ENCODE results near the gene CD68. TPM values are rescaled to one million over a fixed set of nuclear protein-coding genes. Genes with fewer than 3 reads are reported as not detected.

CD68 gene
- total and polyA plus RNA-seq, 2 experiments from 2014 or later: 0.23 to 0.39 TPM

DNA sequence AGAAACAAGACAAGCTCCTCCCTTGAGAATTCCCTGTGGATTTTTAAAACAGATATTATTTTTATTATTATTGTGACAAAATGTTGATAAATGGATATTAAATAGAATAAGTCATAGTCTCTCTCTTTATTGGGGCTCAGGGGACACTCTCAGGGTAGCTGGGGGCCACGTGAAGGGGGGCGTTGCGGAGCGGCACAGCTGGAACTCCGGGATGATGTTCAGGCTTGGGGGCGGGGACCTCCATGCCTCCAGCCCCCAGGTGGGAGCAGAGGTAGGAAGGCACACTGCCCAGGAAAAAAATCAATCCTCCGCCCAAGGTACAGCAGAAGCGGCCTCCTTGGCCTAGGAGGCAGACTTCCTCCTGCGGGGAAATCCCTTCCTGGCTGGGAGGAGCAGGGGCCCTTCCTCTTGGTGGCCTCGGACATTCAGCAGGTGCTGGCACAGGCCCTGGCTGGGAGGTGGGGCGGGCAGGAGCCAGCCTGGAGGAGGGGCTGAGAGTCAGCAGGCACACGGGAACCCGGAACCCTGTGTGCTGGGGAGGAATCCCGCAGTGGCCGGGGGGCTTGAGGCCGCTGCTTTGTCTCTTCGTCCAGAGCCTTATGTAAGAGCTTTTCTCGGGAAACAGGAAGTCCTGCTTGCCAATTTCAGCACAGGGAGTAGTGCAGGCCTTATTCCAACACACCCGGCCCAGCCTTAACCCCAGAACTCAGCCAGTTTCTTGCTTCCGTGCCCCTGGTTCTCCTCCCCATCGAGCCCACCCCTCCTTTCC lies 21.5 kb upstream of the CD68 start:
- peaks cover 19% of the 10 kb centered on the region for H3K4me1 ChIP-seq (ENCODE audit: low read depth)
- H3K9me3 ChIP-seq (ENCODE audit: low read depth): no peaks in the 10 kb centered on the region
- DNase-seq (ENCODE audit: low read depth in 1 of 2, low spot score in 1 of 2): peak; percentile 38 to 94
- no peaks in the 10 kb centered on the region for H3K36me3 ChIP-seq
- no peak overlapping the region for H3K4me3 ChIP-seq
- TF ChIP-seq, protein P1, sequence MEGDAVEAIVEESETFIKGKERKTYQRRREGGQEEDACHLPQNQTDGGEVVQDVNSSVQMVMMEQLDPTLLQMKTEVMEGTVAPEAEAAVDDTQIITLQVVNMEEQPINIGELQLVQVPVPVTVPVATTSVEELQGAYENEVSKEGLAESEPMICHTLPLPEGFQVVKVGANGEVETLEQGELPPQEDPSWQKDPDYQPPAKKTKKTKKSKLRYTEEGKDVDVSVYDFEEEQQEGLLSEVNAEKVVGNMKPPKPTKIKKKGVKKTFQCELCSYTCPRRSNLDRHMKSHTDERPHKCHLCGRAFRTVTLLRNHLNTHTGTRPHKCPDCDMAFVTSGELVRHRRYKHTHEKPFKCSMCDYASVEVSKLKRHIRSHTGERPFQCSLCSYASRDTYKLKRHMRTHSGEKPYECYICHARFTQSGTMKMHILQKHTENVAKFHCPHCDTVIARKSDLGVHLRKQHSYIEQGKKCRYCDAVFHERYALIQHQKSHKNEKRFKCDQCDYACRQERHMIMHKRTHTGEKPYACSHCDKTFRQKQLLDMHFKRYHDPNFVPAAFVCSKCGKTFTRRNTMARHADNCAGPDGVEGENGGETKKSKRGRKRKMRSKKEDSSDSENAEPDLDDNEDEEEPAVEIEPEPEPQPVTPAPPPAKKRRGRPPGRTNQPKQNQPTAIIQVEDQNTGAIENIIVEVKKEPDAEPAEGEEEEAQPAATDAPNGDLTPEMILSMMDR (IDR thresholded peaks at IDR 0.05; ENCODE audit: low read depth, low read length): no peak
- H3K27ac ChIP-seq: peak overlapping the region; percentile 53
- H3K27me3 ChIP-seq: no peaks in the 10 kb centered on the region

DNA sequence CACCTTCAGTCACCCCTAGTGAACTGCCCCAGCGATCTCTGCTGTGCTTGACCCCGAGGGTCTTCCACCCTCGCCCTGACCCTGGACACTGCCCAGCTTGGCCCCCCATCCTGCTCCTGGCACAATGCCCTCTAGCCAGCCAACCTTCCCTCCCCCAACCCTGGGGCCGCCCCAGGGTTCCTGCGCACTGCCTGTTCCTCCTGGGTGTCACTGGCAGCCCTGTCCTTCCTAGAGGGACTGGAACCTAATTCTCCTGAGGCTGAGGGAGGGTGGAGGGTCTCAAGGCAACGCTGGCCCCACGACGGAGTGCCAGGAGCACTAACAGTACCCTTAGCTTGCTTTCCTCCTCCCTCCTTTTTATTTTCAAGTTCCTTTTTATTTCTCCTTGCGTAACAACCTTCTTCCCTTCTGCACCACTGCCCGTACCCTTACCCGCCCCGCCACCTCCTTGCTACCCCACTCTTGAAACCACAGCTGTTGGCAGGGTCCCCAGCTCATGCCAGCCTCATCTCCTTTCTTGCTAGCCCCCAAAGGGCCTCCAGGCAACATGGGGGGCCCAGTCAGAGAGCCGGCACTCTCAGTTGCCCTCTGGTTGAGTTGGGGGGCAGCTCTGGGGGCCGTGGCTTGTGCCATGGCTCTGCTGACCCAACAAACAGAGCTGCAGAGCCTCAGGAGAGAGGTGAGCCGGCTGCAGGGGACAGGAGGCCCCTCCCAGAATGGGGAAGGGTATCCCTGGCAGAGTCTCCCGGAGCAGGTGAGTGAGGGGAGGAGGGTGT lies 20.7 kb upstream of the CD68 start, which contains the start of gene TNFSF13:
TNFSF13 (plus strand) TSS at position 207 of the 776 bp plus-strand sequence; CDS start at position 497, 290 bp downstream.
- TF ChIP-seq, protein P1 (IDR thresholded peaks at IDR 0.05; ENCODE audit: low read depth, low read length): no peak
- H3K27me3 ChIP-seq: no peaks in the 10 kb centered on the region
- H3K27ac ChIP-seq: peak within 1 kb of the TSS; percentile 53
- peaks cover 20% of the 10 kb centered on the region for H3K4me1 ChIP-seq (ENCODE audit: low read depth)
- H3K4me3 ChIP-seq: no peak within 1 kb of the TSS
- peaks cover 5% of the 10 kb centered on the region for H3K36me3 ChIP-seq
- no peak for DNase-seq (ENCODE audit: low read depth in 1 of 2, low spot score in 1 of 2)
- H3K9me3 ChIP-seq (ENCODE audit: low read depth): no peaks in the 10 kb centered on the region

DNA sequence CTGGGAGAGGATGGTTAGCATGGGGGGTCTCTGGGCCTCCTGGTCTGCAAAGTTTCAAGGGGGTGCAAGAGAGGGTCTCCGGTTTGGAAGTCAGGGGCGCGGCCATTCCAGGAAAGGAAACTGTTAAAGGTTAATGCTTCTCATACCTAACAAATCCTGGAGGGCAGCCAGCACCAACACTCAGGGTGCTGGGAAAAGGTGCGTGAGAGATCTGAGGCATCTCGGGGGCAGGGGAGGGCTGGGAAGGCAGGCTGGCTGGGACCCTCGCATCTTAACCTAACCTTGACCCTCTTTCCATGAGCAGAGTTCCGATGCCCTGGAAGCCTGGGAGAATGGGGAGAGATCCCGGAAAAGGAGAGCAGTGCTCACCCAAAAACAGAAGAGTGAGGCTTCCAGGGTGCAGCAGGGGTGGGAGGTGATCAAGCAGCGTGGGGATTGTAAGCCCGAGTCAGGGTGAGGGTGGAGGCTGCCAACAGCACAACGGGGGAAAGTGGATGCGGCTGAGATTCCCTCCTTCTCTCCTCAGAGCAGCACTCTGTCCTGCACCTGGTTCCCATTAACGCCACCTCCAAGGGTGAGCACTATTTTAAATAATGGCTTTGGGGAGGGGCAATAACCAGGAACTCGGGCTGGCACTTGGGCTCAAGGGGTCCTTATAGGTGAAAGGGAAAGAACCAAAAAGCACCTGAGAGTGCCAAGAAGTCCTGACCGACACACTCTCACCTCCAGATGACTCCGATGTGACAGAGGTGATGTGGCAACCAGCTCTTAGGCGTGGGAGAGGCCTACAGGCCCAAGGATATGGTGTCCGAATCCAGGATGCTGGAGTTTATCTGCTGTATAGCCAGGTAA lies 19.9 kb upstream of the CD68 start:
- Histone ChIP-seq H3K27ac (peak overlapping the region; percentile 82), H3K36me3 (peaks cover 12% of the 10 kb centered on the region), H3K27me3 (no peaks in the 10 kb centered on the region), H3K4me3 (no peak overlapping the region), H3K9me3 (ENCODE audit: low read depth) (no peaks in the 10 kb centered on the region), H3K4me1 (ENCODE audit: low read depth) (peaks cover 20% of the 10 kb centered on the region)
- TF ChIP-seq, protein P1 (IDR thresholded peaks at IDR 0.05; ENCODE audit: low read depth, low read length): no peak
- no peak for DNase-seq (ENCODE audit: low read depth in 1 of 2, low spot score in 1 of 2)

DNA sequence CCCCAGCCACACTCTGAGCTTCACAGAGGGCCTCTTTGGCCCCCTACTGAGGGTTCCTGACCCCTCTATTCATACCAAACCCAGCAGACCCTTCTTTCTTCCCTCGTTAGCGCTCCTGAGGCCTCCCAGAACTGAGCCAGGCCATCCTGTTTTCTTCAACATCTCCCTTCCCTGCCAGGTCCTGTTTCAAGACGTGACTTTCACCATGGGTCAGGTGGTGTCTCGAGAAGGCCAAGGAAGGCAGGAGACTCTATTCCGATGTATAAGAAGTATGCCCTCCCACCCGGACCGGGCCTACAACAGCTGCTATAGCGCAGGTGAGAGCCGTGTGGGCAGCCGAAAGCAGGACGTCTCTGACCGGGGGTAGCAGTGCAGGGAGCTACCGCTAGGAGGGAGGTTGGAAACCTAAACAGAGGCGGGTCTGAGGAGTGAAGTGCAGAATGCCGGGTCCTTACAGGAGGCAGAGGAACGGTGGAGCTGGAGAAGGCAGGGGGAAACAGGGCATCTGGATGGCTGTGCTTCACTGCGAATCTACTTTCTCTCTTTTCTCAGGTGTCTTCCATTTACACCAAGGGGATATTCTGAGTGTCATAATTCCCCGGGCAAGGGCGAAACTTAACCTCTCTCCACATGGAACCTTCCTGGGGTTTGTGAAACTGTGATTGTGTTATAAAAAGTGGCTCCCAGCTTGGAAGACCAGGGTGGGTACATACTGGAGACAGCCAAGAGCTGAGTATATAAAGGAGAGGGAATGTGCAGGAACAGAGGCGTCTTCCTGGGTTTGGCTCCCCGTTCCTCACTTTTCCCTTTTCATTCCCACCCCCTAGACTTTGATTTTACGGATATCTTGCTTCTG lies 19.0 kb upstream of the CD68 start:
- peak overlapping the region; percentile 82 for H3K27ac ChIP-seq
- peaks cover 20% of the 10 kb centered on the region for H3K36me3 ChIP-seq
- no peaks in the 10 kb centered on the region for H3K9me3 ChIP-seq (ENCODE audit: low read depth)
- TF ChIP-seq, protein P1 (IDR thresholded peaks at IDR 0.05; ENCODE audit: low read depth, low read length): peak; percentile 76
- peaks cover 20% of the 10 kb centered on the region for H3K4me1 ChIP-seq (ENCODE audit: low read depth)
- DNase-seq (ENCODE audit: low read depth in 1 of 2, low spot score in 1 of 2): peak; percentile 68 to 85
- H3K27me3 ChIP-seq: no peaks in the 10 kb centered on the region
- peak overlapping the region; percentile 61 for H3K4me3 ChIP-seq
